NCI-H2227 (cell line): ENCODE results near the gene RNFT2.

Experiments used
- DNase-seq: peaks from one replicate; lab custom pipeline; 2025; ENCODE audit not compliant: unreplicated experiment; lab: John Stamatoyannopoulos, UW

Gene RNFT2

GRCh38 chr12:116901612-116902011, 163.5 kb downstream of the RNFT2 start:
- DNase-seq = no peak
